Stimulated activated naive CD8-positive, alpha-beta T cell treated with anti-CD3 and anti-CD28 coated beads, Interleukin-15, Interleukin-2, amounts not matched to agents 100 ng/mL and 50 ng/mL, for 24 hours (primary cell): ENCODE results near the gene OR51A7.
"Not testable (repeated sequence)": the region's sequence is repeated elsewhere in the genome, so short reads cannot be mapped to it uniquely, and the experiment has no call there.

Experiments used
- H3K27ac Mint-ChIP-seq: one replicate; pipeline ENCODE4 v1.8.0; 2021; ENCODE audit warnings: mild to moderate bottlenecking, mixed read lengths
- H3K27me3 Mint-ChIP-seq: one replicate; pipeline ENCODE4 v1.8.0; 2021; ENCODE audit warnings: mixed read lengths
- H3K36me3 Mint-ChIP-seq: one replicate; pipeline ENCODE4 v1.8.0; 2021; ENCODE audit warnings: low read depth, mixed read lengths
- H3K4me1 Mint-ChIP-seq: one replicate; pipeline ENCODE4 v1.8.0; 2021; ENCODE audit warnings: low read depth, mixed read lengths
- H3K4me3 Mint-ChIP-seq: one replicate; pipeline ENCODE4 v1.8.0; 2021; ENCODE audit warnings: mild to moderate bottlenecking, mixed read lengths
- H3K9me3 Mint-ChIP-seq: one replicate; pipeline ENCODE4 v1.8.0; 2021; ENCODE audit warnings: mixed read lengths

Gene OR51A7

GRCh38 chr11:4921796-4922195 lies 18.2 kb downstream of the OR51A7 start:
- Mint-ChIP-seq H3K4me3 (no peak overlapping the region), H3K4me1 (no peaks in the 10 kb centered on the region), H3K9me3 (no peaks in the 10 kb centered on the region), H3K36me3 (no peaks in the 10 kb centered on the region), H3K27me3 (peaks cover 10% of the 10 kb centered on the region), H3K27ac (no peak overlapping the region)

- no peak overlapping the region for H3K27ac Mint-ChIP-seq
- H3K36me3 Mint-ChIP-seq: no peaks in the 10 kb centered on the region
- H3K4me3 Mint-ChIP-seq: no peak overlapping the region
- peaks cover 10% of the 10 kb centered on the region for H3K27me3 Mint-ChIP-seq
- no peaks in the 10 kb centered on the region for H3K4me1 Mint-ChIP-seq
- no peaks in the 10 kb centered on the region for H3K9me3 Mint-ChIP-seq
Observed at GRCh38 chr11:4922304-4922703, 18.7 kb downstream of the OR51A7 start.

- H3K27me3 Mint-ChIP-seq: peaks cover 10% of the 10 kb centered on the region
- no peaks in the 10 kb centered on the region for H3K36me3 Mint-ChIP-seq
- H3K4me3 Mint-ChIP-seq: no peak within 1 kb of the TSS
- H3K27ac Mint-ChIP-seq: no peak within 1 kb of the TSS
- H3K4me1 Mint-ChIP-seq: no peaks in the 10 kb centered on the region
- H3K9me3 Mint-ChIP-seq: no peaks in the 10 kb centered on the region
Observed at GRCh38 chr11:4924239-4924638, 20.7 kb downstream of the OR51A7 start, which contains the start of gene OR51G1. Gene OR51G1 (minus strand): TSS chr11:4924339. CDS start chr11:4924339, 0 bp downstream.

- peaks cover 10% of the 10 kb centered on the region for H3K27me3 Mint-ChIP-seq
- H3K27ac Mint-ChIP-seq: no peak overlapping the region
- H3K36me3 Mint-ChIP-seq: no peaks in the 10 kb centered on the region
- no peaks in the 10 kb centered on the region for H3K9me3 Mint-ChIP-seq
- no peak overlapping the region for H3K4me3 Mint-ChIP-seq
- no peaks in the 10 kb centered on the region for H3K4me1 Mint-ChIP-seq
Observed at GRCh38 chr11:4926608-4927007, 23.0 kb downstream of the OR51A7 start.

- H3K9me3 Mint-ChIP-seq: peaks cover 7% of the 10 kb centered on the region
- no peak overlapping the region for H3K27ac Mint-ChIP-seq
- no peak overlapping the region for H3K4me3 Mint-ChIP-seq
- no peaks in the 10 kb centered on the region for H3K27me3 Mint-ChIP-seq
- H3K36me3 Mint-ChIP-seq: no peaks in the 10 kb centered on the region
- H3K4me1 Mint-ChIP-seq: no peaks in the 10 kb centered on the region
Observed at GRCh38 chr11:4932751-4933150, 29.2 kb downstream of the OR51A7 start.

- Mint-ChIP-seq H3K27ac (no peak overlapping the region), H3K36me3 (no peaks in the 10 kb centered on the region), H3K4me1 (no peaks in the 10 kb centered on the region), H3K9me3 (peaks cover 8% of the 10 kb centered on the region), H3K4me3 (no peak overlapping the region), H3K27me3 (no peaks in the 10 kb centered on the region)
Observed at GRCh38 chr11:4936745-4937144, 33.2 kb downstream of the OR51A7 start.

- H3K4me3 Mint-ChIP-seq: no peak within 1 kb of the TSS
- H3K27ac Mint-ChIP-seq: no peak within 1 kb of the TSS
- no peaks in the 10 kb centered on the region for H3K4me1 Mint-ChIP-seq
Observed at GRCh38 chr11:4947505-4947904, 43.9 kb downstream of the OR51A7 start, which contains the start of gene OR51A4. Gene OR51A4 (minus strand): TSS chr11:4947605. CDS start chr11:4947100, 505 bp downstream.

GRCh38 chr11:4955613-4956012 lies 52.0 kb downstream of the OR51A7 start, which contains the start of gene OR51A2:
Gene OR51A2 (minus strand): TSS chr11:4955713. CDS start chr11:4955713, 0 bp downstream.
- not testable (repeated sequence) for H3K4me1 Mint-ChIP-seq, H3K36me3 Mint-ChIP-seq, H3K4me3 Mint-ChIP-seq, H3K9me3 Mint-ChIP-seq, H3K27me3 Mint-ChIP-seq, H3K27ac Mint-ChIP-seq

More at GRCh38 chr11:4947505-4947904, 43.9 kb downstream of the OR51A7 start, which contains the start of gene OR51A4:
- Mint-ChIP-seq H3K27me3 (no peaks in the 10 kb centered on the region), H3K9me3 (no peaks in the 10 kb centered on the region), H3K36me3 (no peaks in the 10 kb centered on the region)

- Mint-ChIP-seq H3K4me1 (no peaks in the 10 kb centered on the region), H3K27me3 (no peaks in the 10 kb centered on the region)
Observed at GRCh38 chr11:4957396-4957795, 53.8 kb downstream of the OR51A7 start.

More at GRCh38 chr11:4957396-4957795, 53.8 kb downstream of the OR51A7 start:
- Mint-ChIP-seq H3K4me3 (no peak overlapping the region), H3K36me3 (no peaks in the 10 kb centered on the region), H3K9me3 (peaks cover 4% of the 10 kb centered on the region), H3K27ac (no peak overlapping the region)
